Body of pancreas (tissue), 4 donors: ENCODE measurements around the gene GADD45B. TPM values are rescaled to one million over a fixed set of nuclear protein-coding genes. Genes with fewer than 3 reads are reported as not detected.
"Not testable (repeated sequence)": the region's sequence is repeated elsewhere in the genome, so short reads cannot be mapped to it uniquely, and the experiment has no call there.

Experiments
- ATAC-seq: fragments of 150-250 bp; one replicate; pipeline ENCODE4 v1.9.1; 2016
- DNase-seq, 4 donors: peaks; one replicate each; pipeline ENCODE4 v3.0.0-alpha.2; 2019
- H3K27ac ChIP-seq, 4 donors: fragments of 200-600 bp; sonication (generic); 1 replicate in 3 of 4; 2 replicates in 1 of 4; pipeline versions ENCODE4 v1.5.1 to v1.6.1; 2016 to 2019; ENCODE audit warnings: mild to moderate bottlenecking in 1 of 4, mixed read lengths in 1 of 4, moderate library complexity in 1 of 4
- H3K27me3 ChIP-seq, 2 donors: fragments of 200-600 bp; sonication (generic); one replicate each; pipeline ENCODE4 v1.6.0; 2016; ENCODE audit warnings: mild to moderate bottlenecking in 1 of 2
- H3K36me3 ChIP-seq, 2 donors: fragments of 200-600 bp; sonication (generic); replicated peaks in 1 of 2; 2 replicates each; pipeline ENCODE4 v1.5.1; 2016; ENCODE audit warnings: low read depth in 2 of 2; ENCODE audit not compliant: insufficient read depth in 1 of 2
- H3K4me1 ChIP-seq: fragments of 200-600 bp; sonication (generic); one replicate; pipeline ENCODE4 v1.6.0; 2016
- H3K4me3 ChIP-seq, 2 donors: fragments of 200-600 bp; sonication (generic); 1 replicate in 1 of 2; 2 replicates in 1 of 2; pipeline ENCODE4 v1.5.1; 2016 to 2019
- H3K9me3 ChIP-seq, 3 donors: fragments of 200-600 bp; sonication (generic); 1 replicate in 2 of 3; 2 replicates in 1 of 3; pipeline ENCODE4 v1.5.1; 2016
- POLR2A ChIP-seq, 3 donors: fragments of 450-650 bp; IDR thresholded peaks; one replicate each; pipeline ENCODE4 v1.6.1; 2016; ENCODE audit warnings: antibody characterized with exemption in 3 of 3, mild to moderate bottlenecking in 2 of 3
- whole genome bisulfite sequencing, 2 donors: methylation state at CpG; one replicate each; pipeline ENCODE4 v1.1.5; 2017; 5-methylcytosine and 5-hydroxymethylcytosine counted together
- intact Hi-C: fragments of 100-400 bp; cut with DNase I; formaldehyde crosslinking; loops from one replicate; pipeline ENCODE4 v1.15.1; 2023
- total RNA-seq, 2 donors: library from RNA; depleted of rRNA; stranded (reverse); fragments of >200 nt; gene quantifications; one replicate each; pipeline ENCODE4 v1.1.0, GENCODE V29; 2016
- TF ChIP-seq, protein P1 (sequence below), 7 experiments: fragments of 450-650 bp in 4 of 7; fragments of 200-600 bp in 3 of 7; sonication (generic) in 3 of 7; IDR thresholded peaks; one replicate each; pipeline ENCODE4 v1.5.1; 2016 to 2019; ENCODE audit warnings: antibody characterized with exemption in 7 of 7

The GADD45B gene
- total RNA-seq, 2 donors from 2014 or later: 68.0 to 84.7 TPM

DNA sequence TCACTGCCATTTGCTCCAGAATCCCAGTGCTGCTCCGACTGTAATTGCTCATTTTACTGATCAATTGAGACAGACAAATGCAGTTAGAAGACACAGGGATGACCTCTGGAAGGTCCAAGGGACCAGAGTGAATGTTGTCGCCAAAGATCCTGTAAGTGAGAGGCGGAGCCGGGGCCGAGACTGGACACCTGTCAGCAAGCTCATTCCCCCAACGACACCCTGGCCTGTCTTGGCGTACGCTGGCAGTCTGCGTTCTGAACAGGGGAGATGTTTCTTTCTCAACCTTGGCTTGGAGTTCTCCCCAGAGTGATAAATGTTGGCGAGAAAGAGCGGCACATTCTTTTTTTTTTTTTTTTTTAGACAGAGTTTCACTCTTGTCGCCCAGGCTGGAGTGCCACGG is 24.2 kb downstream of the GADD45B start:
- H3K4me1 ChIP-seq: peaks cover 24% of the 10 kb centered on the region
- intact Hi-C loops: loop anchor here (5.0 kb wide), 1 partner anchor 37 kb away; no protein-coding TSS in a partner anchor
- H3K27me3 ChIP-seq: no peaks in the 10 kb centered on the region
- no peak for TF ChIP-seq POLR2A (IDR thresholded peaks at IDR 0.05)
- TF ChIP-seq, protein P1, sequence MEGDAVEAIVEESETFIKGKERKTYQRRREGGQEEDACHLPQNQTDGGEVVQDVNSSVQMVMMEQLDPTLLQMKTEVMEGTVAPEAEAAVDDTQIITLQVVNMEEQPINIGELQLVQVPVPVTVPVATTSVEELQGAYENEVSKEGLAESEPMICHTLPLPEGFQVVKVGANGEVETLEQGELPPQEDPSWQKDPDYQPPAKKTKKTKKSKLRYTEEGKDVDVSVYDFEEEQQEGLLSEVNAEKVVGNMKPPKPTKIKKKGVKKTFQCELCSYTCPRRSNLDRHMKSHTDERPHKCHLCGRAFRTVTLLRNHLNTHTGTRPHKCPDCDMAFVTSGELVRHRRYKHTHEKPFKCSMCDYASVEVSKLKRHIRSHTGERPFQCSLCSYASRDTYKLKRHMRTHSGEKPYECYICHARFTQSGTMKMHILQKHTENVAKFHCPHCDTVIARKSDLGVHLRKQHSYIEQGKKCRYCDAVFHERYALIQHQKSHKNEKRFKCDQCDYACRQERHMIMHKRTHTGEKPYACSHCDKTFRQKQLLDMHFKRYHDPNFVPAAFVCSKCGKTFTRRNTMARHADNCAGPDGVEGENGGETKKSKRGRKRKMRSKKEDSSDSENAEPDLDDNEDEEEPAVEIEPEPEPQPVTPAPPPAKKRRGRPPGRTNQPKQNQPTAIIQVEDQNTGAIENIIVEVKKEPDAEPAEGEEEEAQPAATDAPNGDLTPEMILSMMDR (IDR thresholded peaks at IDR 0.05): no peak
- no peak overlapping the region for H3K27ac ChIP-seq
- H3K4me3 ChIP-seq: no peak overlapping the region
- no peak for DNase-seq
- no peak for ATAC-seq
- 88 to 90% methylated on average over 9 to 10 of the region's 13 CpGs for WGBS, 2 donors
- no peaks in the 10 kb centered on the region for H3K9me3 ChIP-seq
- no peaks in the 10 kb centered on the region for H3K36me3 ChIP-seq

DNA sequence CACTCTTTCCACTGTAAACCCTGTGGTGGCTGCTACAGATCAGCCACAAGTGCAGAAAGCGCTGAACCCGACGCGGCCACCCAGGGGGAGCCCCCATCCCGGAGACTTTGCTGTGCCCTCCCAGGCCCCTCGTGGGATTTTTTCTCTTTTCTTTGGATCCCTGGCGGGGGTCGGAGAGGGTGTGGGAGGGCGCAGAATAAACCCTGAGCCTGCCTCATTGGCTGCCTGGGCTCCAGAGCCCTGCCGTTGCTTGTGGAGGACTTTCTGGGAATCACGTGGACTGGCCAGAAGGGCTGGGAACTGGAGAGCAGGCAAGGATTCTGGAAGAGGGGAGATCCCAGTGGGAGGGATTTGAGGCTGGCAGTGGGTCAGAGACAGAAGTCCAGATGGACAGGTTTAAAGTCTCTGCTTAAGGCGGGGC is 24.9 kb downstream of the GADD45B start:
- no peak overlapping the region for H3K27ac ChIP-seq
- no peak for TF ChIP-seq POLR2A (IDR thresholded peaks at IDR 0.05)
- TF ChIP-seq, protein P1 (IDR thresholded peaks at IDR 0.05): no peak
- H3K9me3 ChIP-seq: no peaks in the 10 kb centered on the region
- H3K4me1 ChIP-seq: peaks cover 17% of the 10 kb centered on the region
- ATAC-seq: no peak
- no peaks in the 10 kb centered on the region for H3K27me3 ChIP-seq
- WGBS, 2 donors: 71 to 78% methylated on average over 10 to 12 of the region's 12 CpGs
- intact Hi-C loops: loop anchor here (5.0 kb wide), 1 partner anchor 36 kb away; no protein-coding TSS in a partner anchor
- no peak for DNase-seq
- H3K4me3 ChIP-seq: no peak overlapping the region
- no peaks in the 10 kb centered on the region for H3K36me3 ChIP-seq

DNA sequence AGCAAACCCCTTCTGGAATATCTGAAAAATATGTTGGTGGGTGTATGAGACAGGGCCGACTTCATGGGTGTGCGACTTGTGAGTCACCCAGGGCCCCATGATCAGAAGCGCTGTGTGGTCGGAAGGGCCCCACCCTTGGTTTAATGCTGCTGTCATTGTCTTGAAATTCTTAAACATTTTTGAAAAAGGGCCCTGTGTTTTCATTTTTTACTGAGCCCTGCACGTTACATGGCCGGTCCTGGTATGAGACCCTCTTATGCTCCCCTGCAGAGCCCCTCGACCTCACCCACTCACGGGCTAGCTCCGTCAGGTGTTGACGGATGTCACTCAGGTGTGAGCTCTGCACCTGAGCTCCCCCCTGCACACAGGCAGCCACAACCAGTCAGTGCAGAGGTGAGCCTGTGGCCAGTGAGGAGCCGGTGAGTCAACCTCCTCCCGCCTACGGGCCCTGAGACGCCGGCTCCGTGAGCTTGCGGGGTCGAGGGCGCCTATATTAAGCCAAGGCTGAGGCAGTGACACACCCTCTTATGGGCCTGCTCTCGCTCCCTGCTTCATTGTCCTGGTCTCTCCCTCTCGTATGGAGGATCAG is 27.7 kb downstream of the GADD45B start:
- no peaks in the 10 kb centered on the region for H3K36me3 ChIP-seq
- no peak for TF ChIP-seq POLR2A (IDR thresholded peaks at IDR 0.05)
- TF ChIP-seq, protein P1 (IDR thresholded peaks at IDR 0.05): no peak
- H3K4me3 ChIP-seq: no peak overlapping the region
- DNase-seq (no peak), ATAC-seq (no peak)
- H3K27ac ChIP-seq: no peak overlapping the region
- intact Hi-C loops: loop anchor here (5.0 kb wide), 1 partner anchor 34 kb away; no protein-coding TSS in a partner anchor
- H3K9me3 ChIP-seq: no peaks in the 10 kb centered on the region
- 56 to 57% methylated on average over 19 to 21 of the region's 21 CpGs for WGBS, 2 donors
- H3K4me1 ChIP-seq: peaks cover 22% of the 10 kb centered on the region
- no peaks in the 10 kb centered on the region for H3K27me3 ChIP-seq

DNA sequence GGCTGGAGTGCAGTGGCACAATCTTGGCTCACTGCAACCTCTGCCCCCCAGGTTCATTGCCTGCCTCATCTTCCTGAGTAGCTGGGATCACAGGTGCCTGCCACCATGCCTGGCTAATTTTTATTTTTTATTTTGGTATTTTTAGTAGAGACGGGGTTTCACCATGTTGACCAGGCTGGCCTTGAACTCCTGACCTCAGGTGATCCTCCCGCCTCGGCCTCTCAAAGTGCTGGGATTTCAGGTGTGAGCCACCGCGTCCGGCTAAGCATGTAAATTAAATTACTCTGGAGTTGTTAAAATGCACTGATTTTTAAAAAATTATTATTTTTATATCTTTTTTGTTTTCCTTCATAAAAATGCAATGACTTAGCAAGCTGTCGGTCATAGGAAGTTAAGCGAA is 30.7 kb downstream of the GADD45B start:
- DNase-seq, H3K27me3 ChIP-seq, H3K36me3 ChIP-seq, ATAC-seq, H3K9me3 ChIP-seq, intact Hi-C loops, H3K4me3 ChIP-seq: not testable (repeated sequence)
- peaks cover 14% of the 10 kb centered on the region for H3K4me1 ChIP-seq
- WGBS, 2 donors: 44 to 46% methylated on average over 8 of the region's 8 CpGs
- H3K27ac ChIP-seq: peak overlapping the region in 3 of 4 donors; percentile 75 to 83 (median 77)

DNA sequence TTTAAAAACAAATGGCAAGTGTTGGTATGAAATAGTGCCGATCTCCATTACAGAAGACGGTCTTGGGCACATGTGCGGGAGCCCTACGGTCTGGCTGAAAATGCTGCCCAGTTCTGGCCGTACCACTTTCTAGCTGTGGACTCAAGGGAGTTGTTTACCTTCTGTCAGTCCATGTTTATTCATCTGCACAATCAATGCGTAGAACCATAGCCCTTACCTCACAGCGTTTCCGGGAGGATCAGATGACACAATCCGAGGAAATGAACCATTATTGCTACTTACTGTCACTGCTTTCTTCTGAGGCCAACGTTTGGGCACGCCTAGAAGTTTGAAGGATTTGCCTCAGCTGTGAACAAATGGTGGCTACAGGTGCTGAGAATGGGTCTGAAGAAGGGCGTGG is 31.2 kb downstream of the GADD45B start:
- Histone ChIP-seq H3K27me3 (no peaks in the 10 kb centered on the region), H3K9me3 (no peaks in the 10 kb centered on the region), H3K4me3 (no peak overlapping the region), H3K4me1 (peaks cover 14% of the 10 kb centered on the region), H3K27ac (peak overlapping the region; percentile 56 to 83 (median 76)), H3K36me3 (no peaks in the 10 kb centered on the region)
- ATAC-seq (peak; percentile 96), DNase-seq (peak; percentile 68 to 85 (median 76))
- intact Hi-C loops: no loop called here
- TF ChIP-seq POLR2A (IDR thresholded peaks at IDR 0.05): peak in 2 of 3 donors; percentile 43 to 47
- TF ChIP-seq, protein P1 (IDR thresholded peaks at IDR 0.05): peak in 1 of 7 experiments; percentile 9
- WGBS, 2 donors: 4 to 6% methylated on average over 12 of the region's 12 CpGs
